Mammary epithelial cell (primary cell): Measurements from ENCODE around the gene OSBPL2.

Experiments
- EZH2 ChIP-seq: IDR thresholded peaks from 2 replicates; pipeline ENCODE4 v1.6.1; 2012; ENCODE audit warnings: low read length, inconsistent platforms, borderline replicate concordance
- TF ChIP-seq, protein P1 (sequence below), 2 donors: IDR thresholded peaks in 1 of 2; conservative IDR thresholded peaks in 1 of 2; 2 replicates each; pipeline ENCODE4 v1.5.1; 2011 to 2012; ENCODE audit warnings: inconsistent platforms in 2 of 2, low read length in 2 of 2, mild to moderate bottlenecking in 2 of 2, control low read depth in 1 of 2, low read depth in 1 of 2; ENCODE audit not compliant: insufficient read depth in 1 of 2; ENCODE audit errors: extremely low read depth in 1 of 2

DNA sequence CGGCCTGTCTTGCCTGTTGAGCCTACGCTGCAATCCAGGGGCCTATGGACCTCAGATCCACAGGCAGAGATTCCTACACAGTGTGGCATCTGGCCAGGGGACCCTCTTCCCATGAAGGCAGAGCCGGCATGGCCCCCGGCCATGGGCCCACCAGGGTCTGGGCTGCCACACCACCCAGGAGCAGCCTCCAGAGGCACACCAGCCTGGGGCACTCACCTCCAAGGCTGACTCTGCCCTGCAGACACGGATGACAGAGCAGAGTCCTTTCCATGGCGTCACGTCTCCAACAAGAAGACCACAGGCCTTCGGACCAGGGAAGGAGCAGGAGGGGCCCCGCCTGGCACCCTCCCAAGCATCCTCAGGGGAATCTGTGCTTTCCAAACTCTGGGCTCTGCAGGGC, 14.8 kb upstream of the OSBPL2 start:
- TF ChIP-seq, protein P1, sequence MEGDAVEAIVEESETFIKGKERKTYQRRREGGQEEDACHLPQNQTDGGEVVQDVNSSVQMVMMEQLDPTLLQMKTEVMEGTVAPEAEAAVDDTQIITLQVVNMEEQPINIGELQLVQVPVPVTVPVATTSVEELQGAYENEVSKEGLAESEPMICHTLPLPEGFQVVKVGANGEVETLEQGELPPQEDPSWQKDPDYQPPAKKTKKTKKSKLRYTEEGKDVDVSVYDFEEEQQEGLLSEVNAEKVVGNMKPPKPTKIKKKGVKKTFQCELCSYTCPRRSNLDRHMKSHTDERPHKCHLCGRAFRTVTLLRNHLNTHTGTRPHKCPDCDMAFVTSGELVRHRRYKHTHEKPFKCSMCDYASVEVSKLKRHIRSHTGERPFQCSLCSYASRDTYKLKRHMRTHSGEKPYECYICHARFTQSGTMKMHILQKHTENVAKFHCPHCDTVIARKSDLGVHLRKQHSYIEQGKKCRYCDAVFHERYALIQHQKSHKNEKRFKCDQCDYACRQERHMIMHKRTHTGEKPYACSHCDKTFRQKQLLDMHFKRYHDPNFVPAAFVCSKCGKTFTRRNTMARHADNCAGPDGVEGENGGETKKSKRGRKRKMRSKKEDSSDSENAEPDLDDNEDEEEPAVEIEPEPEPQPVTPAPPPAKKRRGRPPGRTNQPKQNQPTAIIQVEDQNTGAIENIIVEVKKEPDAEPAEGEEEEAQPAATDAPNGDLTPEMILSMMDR (conservative IDR thresholded peaks at IDR 0.05 in 1 of 2, IDR thresholded peaks at IDR 0.05 in 1 of 2; ENCODE audit: extremely low read depth in 1 of 2, insufficient read depth in 1 of 2, low read depth in 1 of 2, low read length in 2 of 2) = no peak
- no peak for TF ChIP-seq EZH2
